Pons (tissue), 1 donor: Measurements from ENCODE around the gene HSPB2.
"Not testable (repeated sequence)": the region's sequence is repeated elsewhere in the genome, so short reads cannot be mapped to it uniquely, and the experiment has no call there.

Source experiments
- DNase-seq: peaks from one replicate; pipeline ENCODE4 v3.0.0-alpha.2; 2016; ENCODE audit warnings: low spot score

HSPB2 gene

GRCh38 chr11:111912535-111912934 lies at the start of gene HSPB2:
TSS of gene HSPB2 (plus strand) at chr11:111912734. CDS start at chr11:111912830, 96 bp downstream.
- no peak for DNase-seq

GRCh38 chr11:111870113-111870512 lies 42.4 kb upstream of the HSPB2 start:
- DNase-seq: no peak

- no peak for DNase-seq
Observed at GRCh38 chr11:111870522-111870885, 42.0 kb upstream of the HSPB2 start.

GRCh38 chr11:111870886-111871692 lies 41.4 kb upstream of the HSPB2 start, which contains the start of gene ALG9:
TSS of gene ALG9 (minus strand) at chr11:111871581. CDS start at chr11:111871482, 99 bp downstream.
- DNase-seq: peak; percentile 55

GRCh38 chr11:111871693-111872161 lies 40.8 kb upstream of the HSPB2 start:
- DNase-seq: peak; percentile 38

GRCh38 chr11:111878385-111878848 lies 34.1 kb upstream of the HSPB2 start:
- DNase-seq: peak; percentile 58

GRCh38 chr11:111878849-111879636 lies 33.5 kb upstream of the HSPB2 start, which contains the start of the genes CFAP68 and FDXACB1:
TSS of gene CFAP68 (plus strand) at chr11:111879541. CDS start at chr11:111879561, 20 bp downstream.
TSS of gene FDXACB1 (minus strand) at chr11:111879165. CDS start at chr11:111879132, 33 bp downstream.
- DNase-seq: peak; percentile 98

- no peak for DNase-seq
Observed at GRCh38 chr11:111879637-111879960, 32.9 kb upstream of the HSPB2 start.

GRCh38 chr11:111882202-111882601 lies 30.3 kb upstream of the HSPB2 start:
- DNase-seq: peak; percentile 78

GRCh38 chr11:111885053-111885452 lies 27.5 kb upstream of the HSPB2 start:
- DNase-seq: not testable (repeated sequence)

GRCh38 chr11:111886032-111886431 lies 26.5 kb upstream of the HSPB2 start:
- DNase-seq: no peak

- no peak for DNase-seq
Observed at GRCh38 chr11:111886844-111887243, 25.7 kb upstream of the HSPB2 start.

- DNase-seq: no peak
Observed at GRCh38 chr11:111905411-111905810, 7.1 kb upstream of the HSPB2 start.

- no peak for DNase-seq
Observed at GRCh38 chr11:111906680-111907079, 5.9 kb upstream of the HSPB2 start.

GRCh38 chr11:111908639-111909305 lies 3.8 kb upstream of the HSPB2 start:
- DNase-seq: peak; percentile 73

GRCh38 chr11:111909378-111909777 lies 3.2 kb upstream of the HSPB2 start:
- DNase-seq: peak; percentile 52

- peak; percentile 98 for DNase-seq
Observed at GRCh38 chr11:111910676-111911562, 1.6 kb upstream of the HSPB2 start.

GRCh38 chr11:111911563-111912401 lies 752 bp upstream of the HSPB2 start, which contains the start of gene CRYAB:
TSS of gene CRYAB (minus strand) at chr11:111911770. CDS start at chr11:111911724, 46 bp downstream.
- peak; percentile 99 for DNase-seq

- peak; percentile 59 for DNase-seq
Observed at GRCh38 chr11:111913031-111913861, 712 bp downstream of the HSPB2 start.
